Amniotic stem cell (primary cell): ENCODE measurements around the gene MRPL38.
"Not testable (repeated sequence)": the region's sequence is repeated elsewhere in the genome, so short reads cannot be mapped to it uniquely, and the experiment has no call there.

ENCODE experiments used
- DNase-seq: peaks from one replicate; lab custom pipeline; 2025; lab: John Stamatoyannopoulos, UW

MRPL38 gene

DNA sequence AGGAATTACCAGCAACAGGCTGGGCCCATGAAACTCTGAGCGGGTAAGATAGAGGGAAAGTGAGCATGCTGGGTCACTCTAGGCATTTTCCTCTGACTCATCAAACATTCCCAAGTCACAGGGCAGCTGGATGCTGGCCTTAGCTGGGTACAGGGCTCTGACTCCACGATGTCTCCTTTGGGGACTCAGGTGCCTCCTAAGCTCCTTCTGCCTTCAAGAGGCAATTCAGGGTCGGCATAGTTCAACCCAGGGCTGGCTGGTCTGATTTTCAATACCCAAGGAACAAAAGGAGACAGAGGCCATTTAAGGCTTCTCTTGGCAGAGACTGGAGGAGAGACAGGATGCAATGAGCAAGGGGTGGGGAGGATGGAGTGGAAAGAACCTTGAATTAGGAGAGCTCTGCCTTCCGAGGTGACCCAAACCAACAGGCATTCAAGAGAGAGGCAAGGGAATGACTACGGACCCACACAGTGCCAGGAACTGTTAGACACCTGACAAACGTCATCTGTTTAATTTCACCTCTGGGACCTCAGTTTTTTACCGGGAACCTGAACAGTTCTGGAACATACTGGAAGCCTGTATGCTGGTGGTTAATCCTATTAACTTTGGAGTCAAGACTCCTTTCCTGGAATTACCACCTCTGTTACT, 50.5 kb downstream of the MRPL38 start:
- DNase-seq: no peak

DNA sequence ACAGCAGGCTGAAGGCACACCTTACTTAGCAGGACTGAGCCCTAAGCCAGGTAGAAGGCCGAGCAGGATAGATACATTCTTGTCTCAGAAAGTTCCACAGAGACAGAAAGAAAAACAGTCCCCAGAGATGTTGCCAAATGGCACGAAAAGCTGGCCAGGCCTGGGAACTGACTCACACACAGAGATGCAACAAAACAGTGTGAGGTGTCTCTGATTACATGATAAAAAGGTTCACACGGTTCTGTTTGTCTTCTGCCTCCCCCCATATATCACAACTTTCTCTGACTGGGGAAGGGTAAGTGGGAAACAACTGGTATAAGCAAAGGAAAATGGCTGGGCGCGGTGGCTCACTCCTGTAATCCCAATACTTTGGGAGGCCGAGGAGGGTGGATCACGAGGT, 51.3 kb downstream of the MRPL38 start:
- no peak for DNase-seq

DNA sequence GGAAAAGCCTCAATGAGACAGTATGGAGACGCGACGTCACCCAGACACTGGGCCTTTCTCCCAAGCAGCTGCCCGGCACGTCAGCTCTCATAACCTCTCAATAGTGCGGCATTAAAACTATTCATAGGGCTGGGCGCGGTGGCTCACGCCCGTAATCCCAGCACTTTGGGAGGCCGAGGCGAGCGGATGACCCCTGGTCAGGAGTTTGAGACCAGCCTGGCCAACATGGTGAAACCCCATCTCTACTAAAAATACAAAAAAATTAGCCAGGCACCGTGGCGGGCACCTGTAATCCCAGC, 53.0 kb downstream of the MRPL38 start:
- DNase-seq: not testable (repeated sequence)

DNA sequence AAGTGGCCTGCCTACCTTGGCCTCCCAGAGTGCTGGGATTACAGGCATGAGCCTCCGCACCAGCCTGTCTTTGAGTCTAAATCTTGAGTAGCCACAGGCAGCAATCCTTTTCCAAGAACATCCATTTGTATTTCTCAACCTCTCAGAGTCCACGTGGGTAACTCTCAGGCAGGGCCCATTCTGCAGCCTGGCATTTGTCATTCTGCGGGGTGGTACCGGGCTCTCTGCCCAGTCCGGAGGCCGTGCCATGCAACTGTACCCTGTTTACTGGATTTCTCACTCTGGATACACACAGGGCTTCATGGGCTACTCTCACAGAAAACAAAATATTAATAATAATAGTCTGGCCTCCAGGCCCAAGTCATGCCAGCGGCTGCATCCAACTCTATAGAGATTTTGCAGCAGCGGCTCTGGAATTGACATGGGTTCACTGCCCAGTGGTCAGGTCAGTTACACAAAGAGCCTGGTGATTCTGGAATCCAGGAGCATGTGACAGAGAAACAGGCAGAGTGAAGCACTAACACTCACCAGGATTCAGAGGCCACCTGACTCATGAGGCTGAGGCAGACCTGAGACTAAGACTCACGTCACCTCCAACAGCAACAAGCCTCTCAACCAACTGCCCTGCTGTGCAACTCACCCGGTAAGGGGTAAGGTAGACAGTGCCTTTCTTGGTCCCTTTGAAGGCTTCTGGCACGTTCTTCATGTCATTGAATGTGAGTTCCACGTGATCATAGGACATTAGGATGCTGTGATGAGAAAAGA, 53.6 kb downstream of the MRPL38 start:
- no peak for DNase-seq

DNA sequence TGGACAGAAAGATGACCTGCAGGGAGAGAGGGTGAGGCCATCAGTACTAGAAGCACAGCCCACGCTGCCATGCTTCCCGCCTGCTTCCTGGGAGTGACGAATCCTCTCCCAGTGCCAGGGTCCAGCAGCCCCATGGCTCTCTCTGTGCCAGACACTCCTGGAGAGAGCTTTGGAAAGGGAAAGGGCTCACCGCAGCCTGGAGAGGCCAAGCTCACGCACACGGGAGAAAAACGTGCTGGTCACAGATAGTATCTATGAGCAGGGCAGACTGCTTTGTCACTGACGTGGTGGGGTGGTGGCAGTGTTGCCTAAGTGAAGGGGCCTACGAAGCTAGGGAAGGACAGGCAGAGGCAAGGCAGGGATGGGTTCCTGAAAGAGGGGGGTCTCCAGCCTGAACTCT, 55.0 kb downstream of the MRPL38 start:
- DNase-seq: no peak

DNA sequence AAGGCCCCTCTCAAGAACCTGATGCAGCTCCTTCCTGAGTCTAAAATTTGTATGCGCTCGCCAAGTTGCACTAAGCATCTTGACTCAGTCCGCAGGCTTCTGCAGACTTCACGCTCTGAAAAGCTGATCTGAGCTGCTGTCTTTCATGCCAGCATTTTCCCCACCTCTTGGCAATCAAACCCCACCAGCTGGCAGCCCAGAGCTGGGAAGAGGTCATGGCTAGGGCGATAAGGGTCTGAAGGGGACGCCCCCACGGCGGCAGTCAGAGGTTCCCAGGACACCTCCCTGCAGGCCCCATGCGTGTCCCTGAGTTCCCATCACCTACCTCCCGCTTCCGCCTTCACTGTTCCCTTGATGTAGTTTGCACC, 55.4 kb downstream of the MRPL38 start:
- no peak for DNase-seq
